Stimulated activated naive B cell treated with anti-CD40 and anti-IgM and Interleukin-4, amounts not matched to agents 10 μg/mL and 1 μg/mL and 100 μg/mL, for 72 hours (primary cell): ENCODE results near the gene PGA3.

Experiments used
- ATAC-seq, 2 donors: fragments of 150-1000 bp; cut with Tn5 transposase; replicated peaks; 2 replicates each; pipeline ENCODE4 v1.10.0; 2021; ENCODE audit warnings: moderate library complexity in 1 of 2
- DNase-seq: peaks from one replicate; pipeline ENCODE4 v3.0.0; 2021
- H3K27ac Mint-ChIP-seq: one replicate; pipeline ENCODE4 v1.8.0; 2022; ENCODE audit warnings: mild to moderate bottlenecking, mixed read lengths
- H3K27me3 Mint-ChIP-seq, 2 donors: one replicate each; pipeline ENCODE4 v1.8.0; 2022; ENCODE audit warnings: mixed read lengths in 2 of 2
- H3K36me3 Mint-ChIP-seq, 2 donors: one replicate each; pipeline ENCODE4 v1.8.0; 2022; ENCODE audit warnings: mixed read lengths in 2 of 2, mild to moderate bottlenecking in 1 of 2
- H3K4me1 Mint-ChIP-seq, 2 donors: one replicate each; pipeline ENCODE4 v1.8.0; 2022; ENCODE audit warnings: mixed read lengths in 2 of 2, mild to moderate bottlenecking in 1 of 2
- H3K4me3 Mint-ChIP-seq, 2 donors: one replicate each; pipeline ENCODE4 v1.8.0; 2022; ENCODE audit warnings: mild to moderate bottlenecking in 2 of 2, mixed read lengths in 2 of 2, moderate library complexity in 1 of 2
- H3K9me3 Mint-ChIP-seq, 2 donors: one replicate each; pipeline ENCODE4 v1.8.0; 2022; ENCODE audit warnings: mixed read lengths in 2 of 2, mild to moderate bottlenecking in 1 of 2

Gene PGA3

DNA sequence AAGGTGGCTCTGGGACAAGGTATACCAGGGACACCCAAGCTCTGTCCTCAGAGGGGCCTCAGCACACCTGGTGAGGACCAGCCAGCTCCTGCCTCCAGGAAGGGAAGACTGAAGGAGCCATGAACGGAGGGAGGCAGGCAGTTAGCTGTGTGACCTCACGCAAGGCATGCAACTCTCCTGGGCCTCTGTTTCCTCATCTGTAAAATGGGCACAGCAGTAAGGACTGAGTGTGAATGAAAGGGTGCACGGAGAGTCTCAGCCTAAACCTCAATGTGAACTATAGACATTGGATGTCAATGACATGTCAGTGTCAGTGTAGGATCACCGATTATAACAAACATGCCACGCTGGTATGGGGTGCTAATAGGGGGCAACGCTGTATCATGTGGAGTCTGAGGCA is 56.0 kb downstream of the PGA3 start:
- H3K36me3 Mint-ChIP-seq: peaks cover 11 to 12% of the 10 kb centered on the region in 2 donors
- DNase-seq (no peak), ATAC-seq (no peak)
- no peak overlapping the region for H3K4me3 Mint-ChIP-seq
- H3K4me1 Mint-ChIP-seq: no peaks in the 10 kb centered on the region
- no peak overlapping the region for H3K27ac Mint-ChIP-seq
- H3K9me3 Mint-ChIP-seq: no peaks in the 10 kb centered on the region
- H3K27me3 Mint-ChIP-seq: no peaks in the 10 kb centered on the region
